H1 (cell line): ENCODE results near the gene SLC35G2. TPM values are rescaled to one million over a fixed set of nuclear protein-coding genes. Genes with fewer than 3 reads are reported as not detected.

Experiments used
- CTCF ChIA-PET: fragments of 300-600 bp; sonication (Branson Sonifier 250); formaldehyde crosslinking; loops from one replicate; lab custom pipeline; 2021; ENCODE audit not compliant: partially characterized antibody; lab: Charles Lee
- POLR2A ChIA-PET: fragments of 300-600 bp; sonication (Branson Sonifier 250); formaldehyde crosslinking; loops from one replicate; lab custom pipeline; 2021; ENCODE audit warnings: inconsistent platforms; ENCODE audit not compliant: partially characterized antibody; lab: Charles Lee
- DNase-seq, 2 experiments: peaks; one replicate each; pipeline versions ENCODE4 v3.0.0 to v3.0.0-alpha.2; 2010 to 2022; ENCODE audit warnings: low spot score in 2 of 2, low read depth in 1 of 2, mixed read lengths in 1 of 2
- FAIRE-seq: peaks from 2 replicates; lab custom pipeline; 2011; peaks lifted over from hg19 to GRCh38; lab: Jason Lieb, UNC
- H2AFZ ChIP-seq: 2 replicates; pipeline ENCODE4 v1.8.1; 2012; ENCODE audit warnings: low read length, inconsistent platforms
- H2AK5ac ChIP-seq: 2 replicates; pipeline ENCODE4 v1.6.1; 2013; ENCODE audit warnings: low read depth, low read length
- H2BK120ac ChIP-seq: replicated peaks from 2 replicates; pipeline ENCODE3; 2013; ENCODE audit warnings: low read depth, low read length, inconsistent platforms
- H2BK12ac ChIP-seq: 2 replicates; pipeline ENCODE4 v1.6.1; 2013; ENCODE audit warnings: low read depth, low read length
- H2BK15ac ChIP-seq: 2 replicates; pipeline ENCODE4 v1.6.1; 2013; ENCODE audit warnings: low read length
- H2BK20ac ChIP-seq: 2 replicates; pipeline ENCODE4 v1.6.1; 2013; ENCODE audit warnings: low read length
- H2BK5ac ChIP-seq: 2 replicates; pipeline ENCODE4 v1.6.1; 2013; ENCODE audit warnings: low read depth, low read length
- H3K14ac ChIP-seq: 2 replicates; pipeline ENCODE4 v1.6.1; 2013; ENCODE audit warnings: inconsistent platforms; ENCODE audit not compliant: insufficient read length
- H3K18ac ChIP-seq: 2 replicates; pipeline ENCODE4 v1.6.1; 2013; ENCODE audit warnings: low read length; ENCODE audit errors: extremely low read depth
- H3K23ac ChIP-seq: 2 replicates; pipeline ENCODE4 v1.6.1; 2013; ENCODE audit warnings: inconsistent platforms; ENCODE audit not compliant: insufficient read length
- H3K23me2 ChIP-seq: 2 replicates; pipeline ENCODE4 v1.6.1; 2013; ENCODE audit warnings: low read depth, low read length
- H3K27ac ChIP-seq: 2 replicates; pipeline ENCODE4 v1.6.1; 2011; ENCODE audit warnings: low read depth, low read length, inconsistent platforms
- H3K27me3 ChIP-seq, 4 experiments: replicated peaks in 1 of 4; 1 replicate in 1 of 4; 2 replicates in 3 of 4; pipeline versions ENCODE4 v1.6.1 to v1.8.1; 2011 to 2013; ENCODE audit warnings: low read length in 3 of 4, mild to moderate bottlenecking in 3 of 4, inconsistent platforms in 2 of 4, mixed read lengths in 2 of 4, moderate library complexity in 1 of 4; ENCODE audit not compliant: control insufficient read depth in 3 of 4, insufficient read depth in 3 of 4; ENCODE audit errors: extremely low read depth in 1 of 4
- H3K36me3 ChIP-seq, 4 experiments: 2 replicates each; pipeline versions ENCODE4 v1.6.1 to v1.8.1; 2011 to 2013; ENCODE audit warnings: mild to moderate bottlenecking in 4 of 4, low read length in 3 of 4, moderate library complexity in 2 of 4, control low read depth in 1 of 4, inconsistent platforms in 1 of 4; ENCODE audit not compliant: insufficient read depth in 4 of 4, control insufficient read depth in 2 of 4
- H3K4ac ChIP-seq: replicated peaks from 2 replicates; pipeline ENCODE3; 2013; ENCODE audit warnings: low read length, low read depth, mixed read lengths, inconsistent platforms; ENCODE audit not compliant: insufficient read length
- H3K4me1 ChIP-seq, 4 experiments: replicated peaks in 1 of 4; 1 replicate in 1 of 4; 2 replicates in 3 of 4; pipeline versions ENCODE4 v1.6.1 to v1.8.1; 2011 to 2013; ENCODE audit warnings: low read length in 3 of 4, inconsistent platforms in 2 of 4, mixed read lengths in 1 of 4; ENCODE audit not compliant: insufficient read depth in 4 of 4, control insufficient read depth in 3 of 4
- H3K4me2 ChIP-seq, 2 experiments: 2 replicates each; pipeline versions ENCODE4 v1.6.1 to v1.8.1; 2011 to 2013; ENCODE audit warnings: low read depth in 2 of 2, low read length in 2 of 2, control low read depth in 1 of 2, inconsistent platforms in 1 of 2, mild to moderate bottlenecking in 1 of 2; ENCODE audit not compliant: insufficient read depth in 1 of 2
- H3K4me3 ChIP-seq, 4 experiments: fragments of 200-600, 300-600 bp in 1 of 4; sonication (generic), shearing (Covaris generic), sonication (Bioruptor Twin) in 1 of 4; 2 replicates each; pipeline versions ENCODE4 v1.5.1 to v1.8.1; 2011 to 2016; ENCODE audit warnings: low read length in 4 of 4, low read depth in 3 of 4, control low read depth in 2 of 4, inconsistent platforms in 2 of 4, mild to moderate bottlenecking in 2 of 4, mixed read lengths in 1 of 4, moderate library complexity in 1 of 4; ENCODE audit not compliant: insufficient read depth in 2 of 4; ENCODE audit errors: extremely low read depth in 1 of 4
- H3K56ac ChIP-seq: replicated peaks from 2 replicates; pipeline ENCODE3; 2013; ENCODE audit warnings: low read depth, mild to moderate bottlenecking, mixed read lengths, low read length, inconsistent platforms; ENCODE audit not compliant: insufficient read length
- H3K79me1 ChIP-seq: 2 replicates; pipeline ENCODE4 v1.6.1; 2013; ENCODE audit warnings: low read depth, low read length, control low read depth
- H3K79me2 ChIP-seq, 2 experiments: 2 replicates each; pipeline versions ENCODE4 v1.6.1 to v1.8.1; 2012 to 2013; ENCODE audit warnings: low read length in 2 of 2, mild to moderate bottlenecking in 2 of 2, inconsistent platforms in 1 of 2; ENCODE audit not compliant: insufficient read depth in 2 of 2, control insufficient read depth in 1 of 2
- H3K9ac ChIP-seq, 4 experiments: replicated peaks in 1 of 4; 1 replicate in 1 of 4; 2 replicates in 3 of 4; pipeline versions ENCODE4 v1.6.1 to v1.8.1; 2011 to 2013; ENCODE audit warnings: low read depth in 3 of 4, low read length in 3 of 4, control low read depth in 2 of 4, mild to moderate bottlenecking in 2 of 4, moderate library complexity in 2 of 4, inconsistent platforms in 1 of 4; ENCODE audit errors: extremely low read depth in 1 of 4
- H3K9me3 ChIP-seq, 2 experiments: 2 replicates each; pipeline versions ENCODE4 v1.6.1 to v1.8.1; 2012 to 2013; ENCODE audit warnings: mild to moderate bottlenecking in 2 of 2, moderate library complexity in 2 of 2, control low read depth in 1 of 2, inconsistent platforms in 1 of 2, low read depth in 1 of 2, low read length in 1 of 2, mixed read lengths in 1 of 2; ENCODE audit not compliant: insufficient read depth in 2 of 2
- H4K20me1 ChIP-seq, 2 experiments: replicated peaks in 1 of 2; 2 replicates each; pipeline versions ENCODE3 to v1.8.1; 2011 to 2013; ENCODE audit warnings: inconsistent platforms in 2 of 2, low read length in 2 of 2, mild to moderate bottlenecking in 1 of 2; ENCODE audit not compliant: insufficient read depth in 2 of 2, control insufficient read depth in 1 of 2
- H4K5ac ChIP-seq: 2 replicates; pipeline ENCODE4 v1.6.1; 2013; ENCODE audit warnings: low read length, low read depth, mixed read lengths, inconsistent platforms; ENCODE audit not compliant: insufficient read length
- H4K8ac ChIP-seq: 2 replicates; pipeline ENCODE4 v1.8.0; 2013; ENCODE audit warnings: mild to moderate bottlenecking, moderate library complexity, low read length, inconsistent platforms; ENCODE audit not compliant: insufficient read depth; ENCODE audit errors: extremely low read depth
- H4K91ac ChIP-seq: replicated peaks from 2 replicates; pipeline ENCODE3; 2013; ENCODE audit warnings: low read length, mixed read lengths, inconsistent platforms; ENCODE audit not compliant: insufficient read length
- BACH1 ChIP-seq: IDR thresholded peaks from 2 replicates; pipeline ENCODE4 v1.6.1; 2012; ENCODE audit warnings: low read length, improper control_type of control experiment
- FOSL1 ChIP-seq: IDR thresholded peaks from 2 replicates; pipeline ENCODE4 v1.6.1; 2011; ENCODE audit warnings: mild to moderate bottlenecking, low read depth, low read length, moderate library complexity; ENCODE audit not compliant: insufficient read depth
- NANOG ChIP-seq: IDR thresholded peaks from 2 replicates; pipeline ENCODE4 v1.6.1; 2011; ENCODE audit warnings: low read length, low read depth, mild to moderate bottlenecking, inconsistent platforms; ENCODE audit not compliant: insufficient read depth, poor library complexity, severe bottlenecking
- SIX5 ChIP-seq: IDR thresholded peaks from 2 replicates; pipeline ENCODE4 v1.6.1; 2011; ENCODE audit warnings: mild to moderate bottlenecking, low read depth, low read length
- TAF7 ChIP-seq: optimal IDR thresholded peaks from 2 replicates; pipeline ENCODE3; 2011; ENCODE audit warnings: low read depth, mild to moderate bottlenecking, inconsistent platforms, low read length, moderate library complexity, borderline replicate concordance
- USF2 ChIP-seq: IDR thresholded peaks from 2 replicates; pipeline ENCODE4 v1.6.1; 2011; ENCODE audit warnings: low read length, improper control_type of control experiment
- WGBS, 2 experiments: shearing (Covaris generic) in 1 of 2; methylation state at CpG; one replicate each; pipeline versions ENCODE4 v1.1.6 to v1.1.7; 2013 to 2015; ENCODE audit warnings: low lambda C conversion rate in 2 of 2, mixed read lengths in 2 of 2, inconsistent platforms in 1 of 2, low coverage in 1 of 2, missing lambda C conversion rate in 1 of 2; ENCODE audit not compliant: insufficient replicate concordance in 2 of 2, insufficient coverage in 1 of 2, insufficient read length in 1 of 2; ENCODE audit errors: extremely low coverage in 1 of 2, missing lambda C conversion rate in 1 of 2; 5-methylcytosine and 5-hydroxymethylcytosine counted together
- polyA plus RNA-seq, 7 experiments: library from polyadenylated mRNA; depleted of rRNA in 3 of 7; stranded (reverse) in 5 of 7; unstranded in 2 of 7; fragments of >200 nt in 5 of 7; fragments of 200-250 nt in 2 of 7; gene quantifications; 1 replicate in 5 of 7; 2 replicates in 1 of 7; 4 replicates in 1 of 7; pipeline versions ENCODE4 v1.2.1 to v1.2.3, GENCODE V29; 2011 to 2013; ENCODE audit warnings: missing spikeins in 2 of 7, mixed read lengths in 2 of 7
- total RNA-seq: library from RNA; stranded (reverse); fragmentation: NEBNext Ultra II Directional; extraction: Animal tissue kit (Norgen Biotek cat#: 25700); gene quantifications from 2 replicates; pipeline ENCODE4 v1.2.1, GENCODE V29; 2021

Gene SLC35G2
- total and polyA plus RNA-seq, 2 of the 8 experiments (the other 6 are each of a cell fraction or from before 2014, with no cell fraction given), result 5.2 to 6.4 TPM

DNA sequence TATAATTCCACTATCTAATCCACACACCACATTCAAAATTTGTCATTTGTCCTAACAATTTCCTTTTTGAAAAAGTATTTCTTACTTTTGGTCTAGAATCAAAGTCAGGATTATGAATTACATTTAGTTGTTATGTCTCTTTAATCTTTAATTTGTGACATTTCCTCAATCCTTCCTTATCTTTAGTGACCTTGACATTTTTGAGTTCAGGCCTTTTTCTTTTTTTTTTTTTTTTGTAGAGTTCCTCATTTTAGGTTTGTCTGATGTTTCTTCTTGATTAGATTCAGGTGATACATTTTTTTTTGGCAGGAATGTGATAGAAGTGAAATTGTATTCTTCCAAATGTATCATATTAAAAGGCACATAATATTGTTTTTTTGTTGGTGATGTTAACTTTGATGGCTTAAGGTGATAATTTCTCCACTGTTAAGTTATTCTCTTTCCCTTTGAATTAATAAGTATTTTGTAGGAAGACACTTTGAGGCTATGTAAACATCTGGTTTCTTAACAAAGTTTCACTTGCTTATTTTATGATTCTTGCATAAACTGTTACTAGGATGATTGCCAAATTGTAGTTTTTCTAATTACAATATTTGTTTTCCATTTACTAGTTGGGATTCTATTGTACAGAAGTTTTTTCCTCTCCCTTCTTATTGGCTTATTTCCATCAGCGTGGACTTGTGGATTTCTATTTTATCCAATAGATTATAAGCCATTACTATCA lies 16.3 kb downstream of the SLC35G2 start:
- POLR2A ChIA-PET, result interaction anchor here (0.6 kb wide), 1 partner anchor 54 kb away, joined by 4 read pairs; no protein-coding TSS in a partner anchor
- H3K27ac ChIP-seq, result no peak overlapping the region

More for the DNA sequence above, 16.3 kb downstream of the SLC35G2 start:
- Histone ChIP-seq H3K23ac (no peak overlapping the region), H3K23me2 (no peaks in the 10 kb centered on the region), H2BK15ac (no peak overlapping the region), H3K9ac (no peak overlapping the region), H3K27me3 (no peaks in the 10 kb centered on the region; a peak in 1 of 7 replicates), H3K4me2 (no peak overlapping the region), H3K36me3 (peaks cover 0 to 7% (median 0%) of the 10 kb centered on the region in 4 experiments; a peak in 2 of 8 replicates), H2BK120ac (no peak overlapping the region), H3K14ac (no peak overlapping the region), H3K4me1 (0 out of 7 replicates have a peak, but pooled peaks cover 0 to 3% (median 0%) of the 10 kb centered on the region in 4 experiments), H4K5ac (no peak overlapping the region), H3K79me2 (peaks cover 0 to 25% of the 10 kb centered on the region in 2 experiments; a peak in 2 of 4 replicates), H4K8ac (no peak overlapping the region), H3K79me1 (peaks cover 4% of the 10 kb centered on the region; the same call in 1 of the 2 replicates), H3K56ac (no peak overlapping the region), H3K9me3 (no peaks in the 10 kb centered on the region), H4K20me1 (peaks cover 0 to 4% of the 10 kb centered on the region in 2 experiments), H3K4ac (no peak overlapping the region), H3K4me3 (no peak overlapping the region), H2BK5ac (no peak overlapping the region), H3K18ac (no peak overlapping the region), H2AFZ (no peak overlapping the region), H4K91ac (no peak overlapping the region), H2BK12ac (no peak overlapping the region), H2BK20ac (no peak overlapping the region), H2AK5ac (no peak overlapping the region)
- CTCF ChIA-PET, result interaction anchor here (1.1 kb wide), 1 partner anchor 64 kb away, joined by 3 read pairs; no protein-coding TSS in a partner anchor
- 91% methylated on average over 1 of the region's 1 CpG; no CpG with 5 or more reads in 1 of the 2 experiments for WGBS, 2 experiments
- FAIRE-seq (no peak), DNase-seq (no peak)
- TF ChIP-seq NANOG (no peak), SIX5 (no peak), USF2 (no peak), TAF7 (no peak), FOSL1 (no peak), BACH1 (no peak)
